HG03571 (cell line): Measurements from ENCODE around the gene CHST12.
A peak's percentile ranks its signal among the peaks of the same experiment; 100 is the strongest.

ENCODE experiments used
- ATAC-seq: cut with Tn5 transposase; IDR thresholded peaks from one replicate; pipeline ENCODE4 v1.9.1; 2021; ENCODE audit not compliant: unreplicated experiment

Gene CHST12

GRCh38 chr7:2477447-2478398, 74.3 kb downstream of the CHST12 start:
- peak; percentile 59 for ATAC-seq

GRCh38 chr7:2478399-2478785, 75.0 kb downstream of the CHST12 start:
- no peak for ATAC-seq

GRCh38 chr7:2478800-2479199, 75.4 kb downstream of the CHST12 start:
- no peak for ATAC-seq

GRCh38 chr7:2479276-2480069, 76.1 kb downstream of the CHST12 start:
- no peak for ATAC-seq

- no peak for ATAC-seq
Measured at GRCh38 chr7:2480070-2480408, 76.6 kb downstream of the CHST12 start.

- ATAC-seq = no peak
Measured at GRCh38 chr7:2481195-2481594, 77.8 kb downstream of the CHST12 start.

GRCh38 chr7:2482725-2483451, 79.5 kb downstream of the CHST12 start:
- no peak for ATAC-seq

- no peak for ATAC-seq
Measured at GRCh38 chr7:2483494-2483893, 80.1 kb downstream of the CHST12 start.

- no peak for ATAC-seq
Measured at GRCh38 chr7:2484868-2485267, 81.5 kb downstream of the CHST12 start.

GRCh38 chr7:2487586-2488271, 84.3 kb downstream of the CHST12 start:
- ATAC-seq = no peak

- ATAC-seq = no peak
Measured at GRCh38 chr7:2488272-2488645, 84.8 kb downstream of the CHST12 start.

GRCh38 chr7:2488681-2489080, 85.3 kb downstream of the CHST12 start:
- no peak for ATAC-seq

- ATAC-seq = no peak
Measured at GRCh38 chr7:2490181-2490651, 86.8 kb downstream of the CHST12 start.

- no peak for ATAC-seq
Measured at GRCh38 chr7:2492038-2492437, 88.6 kb downstream of the CHST12 start.

- ATAC-seq = no peak
Measured at GRCh38 chr7:2493205-2494164, 90.1 kb downstream of the CHST12 start.

GRCh38 chr7:2494191-2495130, 91.0 kb downstream of the CHST12 start:
- no peak for ATAC-seq

GRCh38 chr7:2495418-2496299, 92.2 kb downstream of the CHST12 start:
- no peak for ATAC-seq

GRCh38 chr7:2496375-2496774, 93.0 kb downstream of the CHST12 start:
- ATAC-seq = no peak
